ENCODE measurements around the gene UBAC2. TPM values are rescaled to one million over a fixed set of nuclear protein-coding genes. Genes with fewer than 3 reads are reported as not detected.

Gene UBAC2
- total and polyA plus RNA-seq, 2 donors (not counting 1 experiment from before 2014, with no cell fraction given), result 32.4 to 87.4 TPM

DNA sequence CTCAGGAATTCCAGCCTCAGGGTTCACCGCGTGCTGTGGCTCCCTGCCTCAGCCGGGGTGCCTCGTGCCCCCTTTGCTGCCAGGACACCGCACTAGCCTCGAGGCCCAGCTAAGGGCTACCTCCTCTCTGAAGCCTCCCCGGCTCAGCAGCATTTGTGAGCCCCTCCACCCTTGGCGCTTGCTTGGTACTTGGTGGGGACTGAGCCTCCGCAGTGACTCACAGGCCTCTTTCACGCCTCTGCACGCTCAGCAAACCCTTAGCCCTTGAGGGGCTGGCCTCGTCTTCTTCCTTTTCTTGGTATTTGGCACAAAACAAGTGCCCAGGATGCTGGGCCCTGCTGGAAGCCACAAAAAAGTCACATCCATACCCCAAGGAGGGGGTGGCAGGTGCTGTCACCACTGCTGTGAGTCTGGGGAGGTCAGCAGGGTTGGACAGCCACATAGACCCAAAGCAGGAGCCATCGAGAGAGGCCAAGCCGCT, 215.2 kb downstream of the UBAC2 start:
- H3K4me2 ChIP-seq (ENCODE audit: extremely low read depth, insufficient read depth, low read length), result no peak overlapping the region
- H3K9me3 ChIP-seq (ENCODE audit: control insufficient read depth, insufficient read depth, low read depth, low read length), result no peaks in the 10 kb centered on the region
- peaks cover 24% of the 10 kb centered on the region for H3K27me3 ChIP-seq (ENCODE audit: control insufficient read depth, insufficient read depth, low read length)
- no peaks in the 10 kb centered on the region for H3K79me2 ChIP-seq (ENCODE audit: control insufficient read depth, insufficient read depth, low read length)
- H3K36me3 ChIP-seq (ENCODE audit: control insufficient read depth, insufficient read depth, low read length), result no peaks in the 10 kb centered on the region
- no peak for DNase-seq (ENCODE audit: low read depth in 2 of 2)
- H3K4me1 ChIP-seq (ENCODE audit: control insufficient read depth, extremely low read depth, insufficient read depth, low read length), result no peaks in the 10 kb centered on the region
- H3K4me3 ChIP-seq (replicated peaks in 1 of 4; ENCODE audit: control extremely low read depth in 1 of 4, insufficient read depth in 1 of 4, low read depth in 3 of 4, low read length in 4 of 4), result no peak overlapping the region
- no peaks in the 10 kb centered on the region for H4K20me1 ChIP-seq (ENCODE audit: control insufficient read depth, extremely low read depth, insufficient read depth, low read length)
- no peak for TF ChIP-seq EZH2 (IDR thresholded peaks at IDR 0.05; ENCODE audit: low read length, missing control alignments)
- TF ChIP-seq, protein P1, sequence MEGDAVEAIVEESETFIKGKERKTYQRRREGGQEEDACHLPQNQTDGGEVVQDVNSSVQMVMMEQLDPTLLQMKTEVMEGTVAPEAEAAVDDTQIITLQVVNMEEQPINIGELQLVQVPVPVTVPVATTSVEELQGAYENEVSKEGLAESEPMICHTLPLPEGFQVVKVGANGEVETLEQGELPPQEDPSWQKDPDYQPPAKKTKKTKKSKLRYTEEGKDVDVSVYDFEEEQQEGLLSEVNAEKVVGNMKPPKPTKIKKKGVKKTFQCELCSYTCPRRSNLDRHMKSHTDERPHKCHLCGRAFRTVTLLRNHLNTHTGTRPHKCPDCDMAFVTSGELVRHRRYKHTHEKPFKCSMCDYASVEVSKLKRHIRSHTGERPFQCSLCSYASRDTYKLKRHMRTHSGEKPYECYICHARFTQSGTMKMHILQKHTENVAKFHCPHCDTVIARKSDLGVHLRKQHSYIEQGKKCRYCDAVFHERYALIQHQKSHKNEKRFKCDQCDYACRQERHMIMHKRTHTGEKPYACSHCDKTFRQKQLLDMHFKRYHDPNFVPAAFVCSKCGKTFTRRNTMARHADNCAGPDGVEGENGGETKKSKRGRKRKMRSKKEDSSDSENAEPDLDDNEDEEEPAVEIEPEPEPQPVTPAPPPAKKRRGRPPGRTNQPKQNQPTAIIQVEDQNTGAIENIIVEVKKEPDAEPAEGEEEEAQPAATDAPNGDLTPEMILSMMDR (conservative IDR thresholded peaks at IDR 0.05 in 1 of 2, IDR thresholded peaks at IDR 0.05 in 1 of 2; ENCODE audit: low read depth in 1 of 2, low read length in 2 of 2), result no peak
- no peak overlapping the region for H3K9ac ChIP-seq (ENCODE audit: insufficient read depth, low read length)
- H3K27ac ChIP-seq (ENCODE audit: insufficient read depth, low read length), result no peak overlapping the region
- H2AFZ ChIP-seq (ENCODE audit: low read length), result no peak overlapping the region

DNA sequence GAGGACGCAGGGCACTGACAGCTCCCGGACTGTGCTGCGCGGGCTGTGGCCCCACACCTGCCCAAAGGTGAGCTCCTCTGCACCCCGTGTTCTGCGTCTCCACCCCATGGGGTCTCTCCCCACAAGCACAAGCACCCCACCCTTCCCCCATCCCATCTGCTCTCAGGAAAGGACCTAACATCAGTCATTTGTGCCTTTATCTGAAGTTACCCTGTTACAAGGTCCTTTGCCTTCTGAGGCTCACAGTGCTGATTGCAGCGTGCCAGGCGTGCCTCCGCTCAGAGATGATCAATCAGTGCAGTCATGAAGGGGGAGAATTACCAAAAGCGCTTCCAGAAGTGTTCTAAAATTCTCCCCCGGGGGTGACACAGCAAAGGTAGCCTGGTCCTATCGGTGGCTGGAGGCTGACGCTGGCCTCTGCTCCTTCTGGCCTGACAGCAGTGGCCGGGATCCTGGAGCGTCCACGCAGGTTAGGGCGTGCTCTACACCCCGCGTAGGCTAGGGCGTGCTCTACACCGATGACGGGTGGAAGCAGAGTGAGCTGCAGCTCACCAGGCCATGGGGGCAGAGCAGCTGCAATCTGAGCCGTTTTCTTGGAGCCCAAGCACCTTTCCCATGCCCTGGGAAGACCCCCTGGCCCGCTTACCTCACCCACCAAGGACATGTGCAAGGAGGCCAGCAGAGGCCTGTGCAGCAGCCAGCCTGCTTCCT, 215.9 kb downstream of the UBAC2 start:
- H3K4me2 ChIP-seq (ENCODE audit: extremely low read depth, insufficient read depth, low read length), result no peak overlapping the region
- peaks cover 24% of the 10 kb centered on the region for H3K27me3 ChIP-seq (ENCODE audit: control insufficient read depth, insufficient read depth, low read length)
- H3K36me3 ChIP-seq (ENCODE audit: control insufficient read depth, insufficient read depth, low read length), result no peaks in the 10 kb centered on the region

More for the DNA sequence above, 215.9 kb downstream of the UBAC2 start:
- Histone ChIP-seq H3K9me3 (ENCODE audit: control insufficient read depth, insufficient read depth, low read depth, low read length) (no peaks in the 10 kb centered on the region), H4K20me1 (ENCODE audit: control insufficient read depth, extremely low read depth, insufficient read depth, low read length) (no peaks in the 10 kb centered on the region), H2AFZ (ENCODE audit: low read length) (no peak overlapping the region), H3K9ac (ENCODE audit: insufficient read depth, low read length) (no peak overlapping the region), H3K4me3 (replicated peaks in 1 of 4; ENCODE audit: control extremely low read depth in 1 of 4, insufficient read depth in 1 of 4, low read depth in 3 of 4, low read length in 4 of 4) (no peak overlapping the region), H3K4me1 (ENCODE audit: control insufficient read depth, extremely low read depth, insufficient read depth, low read length) (no peaks in the 10 kb centered on the region), H3K27ac (ENCODE audit: insufficient read depth, low read length) (no peak overlapping the region), H3K79me2 (ENCODE audit: control insufficient read depth, insufficient read depth, low read length) (no peaks in the 10 kb centered on the region)
- TF ChIP-seq, protein P1 (conservative IDR thresholded peaks at IDR 0.05 in 1 of 2, IDR thresholded peaks at IDR 0.05 in 1 of 2; ENCODE audit: low read depth in 1 of 2, low read length in 2 of 2), result no peak
- no peak for TF ChIP-seq EZH2 (IDR thresholded peaks at IDR 0.05; ENCODE audit: low read length, missing control alignments)
- DNase-seq (ENCODE audit: low read depth in 2 of 2), result no peak

Data from fibroblast of lung (primary cell).